Stimulated activated naive CD8-positive, alpha-beta T cell treated with anti-CD3 and anti-CD28 coated beads, Interleukin-15, Interleukin-2, amounts not matched to agents 100 ng/mL and 50 ng/mL, for 24 hours (primary cell): ENCODE measurements around the gene COL6A1.

Experiments used
- H3K27ac Mint-ChIP-seq: one replicate; pipeline ENCODE4 v1.8.0; 2021; ENCODE audit warnings: mild to moderate bottlenecking, mixed read lengths
- H3K27me3 Mint-ChIP-seq: one replicate; pipeline ENCODE4 v1.8.0; 2021; ENCODE audit warnings: mixed read lengths
- H3K36me3 Mint-ChIP-seq: one replicate; pipeline ENCODE4 v1.8.0; 2021; ENCODE audit warnings: low read depth, mixed read lengths
- H3K4me1 Mint-ChIP-seq: one replicate; pipeline ENCODE4 v1.8.0; 2021; ENCODE audit warnings: low read depth, mixed read lengths
- H3K4me3 Mint-ChIP-seq: one replicate; pipeline ENCODE4 v1.8.0; 2021; ENCODE audit warnings: mild to moderate bottlenecking, mixed read lengths
- H3K9me3 Mint-ChIP-seq: one replicate; pipeline ENCODE4 v1.8.0; 2021; ENCODE audit warnings: mixed read lengths

The COL6A1 gene

DNA sequence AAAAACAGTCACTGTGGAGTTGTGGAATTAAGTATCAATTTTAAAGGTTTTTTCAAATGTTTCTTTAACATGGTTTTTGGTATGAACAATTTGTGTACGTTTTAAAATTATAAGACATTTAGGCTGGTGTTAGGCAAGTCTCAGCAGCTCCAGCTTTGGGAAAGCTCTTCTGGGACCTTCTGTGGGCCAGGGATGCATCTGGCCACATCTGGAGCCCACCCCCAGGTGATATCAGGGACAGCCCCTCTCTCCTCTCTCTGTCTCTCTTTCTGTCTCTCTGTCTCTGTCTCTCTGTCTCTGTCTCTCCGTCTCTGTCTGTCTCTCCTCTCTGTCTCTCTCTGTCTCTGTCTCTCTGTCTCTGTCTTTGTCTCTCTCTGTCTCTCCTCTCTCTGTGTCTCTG lies 1.3 kb upstream of the COL6A1 start:
- Mint-ChIP-seq H3K27me3 (peaks cover 16% of the 10 kb centered on the region), H3K4me3 (no peak overlapping the region), H3K36me3 (peaks cover 3% of the 10 kb centered on the region), H3K27ac (no peak overlapping the region), H3K9me3 (no peaks in the 10 kb centered on the region), H3K4me1 (peaks cover 19% of the 10 kb centered on the region)

DNA sequence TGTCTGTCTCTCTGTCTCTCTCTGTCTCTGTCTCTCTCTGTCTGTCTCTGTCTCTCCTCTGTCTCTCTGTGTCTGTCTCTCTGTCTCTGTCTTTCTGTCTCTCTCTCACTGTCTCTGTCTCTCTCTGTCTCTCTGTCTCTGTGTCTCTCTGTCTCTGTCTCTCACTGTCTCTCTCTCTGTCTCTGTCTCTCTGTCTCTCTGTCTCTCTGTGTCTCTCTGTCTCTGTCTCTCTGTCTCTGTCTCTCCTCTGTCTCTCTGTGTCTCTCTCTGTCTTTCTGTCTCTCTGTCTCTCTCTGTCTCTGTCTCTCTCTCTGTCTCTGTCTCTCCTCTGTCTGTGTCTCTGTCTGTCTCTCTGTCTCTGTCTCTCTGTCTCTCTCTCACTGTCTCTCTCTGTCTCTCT lies 873 bp upstream of the COL6A1 start:
- Mint-ChIP-seq H3K9me3 (no peaks in the 10 kb centered on the region), H3K4me3 (no peak overlapping the region), H3K36me3 (peaks cover 5% of the 10 kb centered on the region), H3K27ac (no peak overlapping the region), H3K27me3 (peaks cover 11% of the 10 kb centered on the region), H3K4me1 (peaks cover 15% of the 10 kb centered on the region)

- Mint-ChIP-seq H3K4me3 (peak overlapping the region; percentile 55), H3K9me3 (no peaks in the 10 kb centered on the region), H3K4me1 (peaks cover 14% of the 10 kb centered on the region), H3K36me3 (peaks cover 5% of the 10 kb centered on the region), H3K27me3 (peaks cover 4% of the 10 kb centered on the region), H3K27ac (no peak overlapping the region)
Measured at GRCh38 chr21:45982092-45982757, 655 bp downstream of the COL6A1 start.

DNA sequence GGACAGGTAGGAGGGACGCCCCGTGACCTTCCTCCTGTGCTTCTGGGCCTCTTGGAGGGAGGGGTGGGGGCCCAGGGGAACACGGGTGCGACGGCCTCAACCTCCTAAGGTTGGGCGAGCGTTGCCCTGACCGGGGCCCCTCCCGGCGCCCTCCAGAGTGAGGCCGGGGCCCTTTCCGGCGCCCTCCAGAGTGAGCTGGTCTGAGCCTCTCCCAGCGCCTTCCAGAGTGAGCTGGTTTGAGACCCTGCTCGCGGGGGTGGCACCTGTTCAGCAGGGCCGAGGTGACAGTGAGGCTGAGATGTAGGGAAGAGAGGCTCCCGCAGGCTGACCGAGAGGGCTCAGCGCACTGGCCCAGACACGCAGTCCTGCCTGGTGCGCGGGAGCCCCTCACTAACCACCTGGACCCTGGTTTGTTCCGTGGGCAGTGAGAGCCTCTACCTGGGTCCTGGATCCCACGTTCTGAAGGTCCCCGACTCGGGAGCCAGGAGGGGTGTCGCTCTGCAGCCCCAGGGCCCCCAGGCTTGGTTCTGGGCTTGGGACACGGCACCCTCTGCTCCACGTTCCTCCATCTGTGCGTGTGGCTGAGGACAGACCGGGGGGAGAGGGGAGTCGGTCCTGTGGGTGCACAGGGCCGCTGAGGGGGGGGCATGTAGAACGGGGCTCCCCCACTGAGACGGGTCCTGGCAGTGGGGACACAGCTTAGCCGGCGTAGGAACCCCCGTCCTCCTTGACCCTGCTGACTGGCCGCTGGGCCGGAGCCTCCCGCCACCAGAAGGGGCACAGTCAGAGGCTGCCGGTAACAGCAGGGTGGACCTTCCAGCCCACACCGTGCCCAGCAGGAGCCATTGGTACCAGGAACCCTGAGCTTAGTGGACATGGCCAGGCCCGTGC lies 1.4 kb downstream of the COL6A1 start:
- H3K36me3 Mint-ChIP-seq: peaks cover 5% of the 10 kb centered on the region
- H3K27me3 Mint-ChIP-seq: peaks cover 4% of the 10 kb centered on the region
- H3K4me3 Mint-ChIP-seq: peak overlapping the region; percentile 55
- H3K4me1 Mint-ChIP-seq: peaks cover 14% of the 10 kb centered on the region
- no peak overlapping the region for H3K27ac Mint-ChIP-seq
- no peaks in the 10 kb centered on the region for H3K9me3 Mint-ChIP-seq

DNA sequence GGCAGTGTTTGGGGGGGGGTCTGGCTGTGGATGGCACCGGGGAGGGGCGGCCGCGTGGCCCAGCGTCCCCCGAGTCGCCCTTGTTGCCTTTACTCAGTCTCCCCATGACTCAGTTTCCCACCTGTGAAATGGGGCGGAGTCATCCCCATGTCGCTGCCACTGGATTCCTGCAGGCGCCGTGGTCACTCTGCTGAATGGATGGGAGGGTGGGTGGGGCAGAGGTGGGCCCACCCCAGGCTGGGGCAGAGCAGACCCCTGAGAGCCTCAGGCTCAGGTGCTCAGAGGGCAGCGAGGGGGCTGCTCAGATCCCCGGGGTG lies 2.0 kb downstream of the COL6A1 start:
- H3K4me3 Mint-ChIP-seq: no peak overlapping the region
- peaks cover 10% of the 10 kb centered on the region for H3K4me1 Mint-ChIP-seq
- H3K36me3 Mint-ChIP-seq: peaks cover 5% of the 10 kb centered on the region
- H3K27ac Mint-ChIP-seq: no peak overlapping the region
- no peaks in the 10 kb centered on the region for H3K9me3 Mint-ChIP-seq
- peaks cover 4% of the 10 kb centered on the region for H3K27me3 Mint-ChIP-seq

DNA sequence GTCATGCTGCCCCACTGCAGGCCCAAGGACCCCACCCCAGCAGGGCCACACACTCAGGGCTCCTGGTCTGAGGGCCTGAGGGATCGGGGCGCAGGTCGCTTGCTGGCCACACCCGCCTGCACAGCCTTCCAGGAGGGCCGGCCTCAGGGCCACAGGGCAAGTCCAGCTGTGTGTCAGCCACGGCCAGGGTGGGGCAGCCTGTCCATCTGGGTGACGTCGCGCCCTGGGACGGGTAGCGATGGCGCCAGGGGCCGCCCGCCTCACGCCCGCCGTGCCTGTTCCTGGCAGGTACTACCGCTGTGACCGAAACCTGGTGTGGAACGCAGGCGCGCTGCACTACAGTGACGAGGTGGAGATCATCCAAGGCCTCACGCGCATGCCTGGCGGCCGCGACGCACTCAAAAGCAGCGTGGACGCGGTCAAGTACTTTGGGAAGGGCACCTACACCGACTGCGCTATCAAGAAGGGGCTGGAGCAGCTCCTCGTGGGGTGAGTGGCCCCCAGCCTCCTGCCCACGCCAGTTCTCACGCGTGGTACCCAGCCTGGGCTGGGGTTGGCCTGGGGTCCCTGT lies 2.5 kb downstream of the COL6A1 start:
- Mint-ChIP-seq H3K36me3 (peaks cover 5% of the 10 kb centered on the region), H3K9me3 (no peaks in the 10 kb centered on the region), H3K27me3 (peaks cover 4% of the 10 kb centered on the region), H3K4me3 (no peak overlapping the region), H3K27ac (no peak overlapping the region), H3K4me1 (peaks cover 6% of the 10 kb centered on the region)

DNA sequence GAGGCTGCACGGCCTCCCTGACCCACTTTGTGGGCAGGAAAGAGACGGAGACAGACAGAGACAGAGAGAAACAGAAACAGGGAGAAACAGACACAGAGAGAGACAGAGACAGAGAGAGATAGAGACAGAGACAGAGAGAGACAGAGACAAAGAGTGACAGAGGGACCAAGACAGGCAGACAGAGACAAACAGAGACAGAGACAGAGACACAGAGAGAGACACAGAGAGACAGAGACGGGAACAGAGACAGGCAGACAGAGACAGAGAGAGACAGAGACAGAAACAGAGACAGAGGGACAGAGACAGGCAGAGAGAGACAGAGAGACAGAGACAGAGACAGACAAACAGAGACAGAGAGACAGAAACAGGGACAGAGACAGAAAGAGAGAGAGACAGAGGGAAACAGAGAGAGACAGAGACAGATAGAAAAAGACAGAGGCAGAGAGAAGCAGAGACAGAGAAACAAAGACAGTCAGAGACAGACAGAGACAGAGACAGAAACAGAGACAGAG lies 3.1 kb downstream of the COL6A1 start:
- no peak overlapping the region for H3K4me3 Mint-ChIP-seq
- H3K9me3 Mint-ChIP-seq: no peaks in the 10 kb centered on the region
- peaks cover under 1% of the 10 kb centered on the region for H3K4me1 Mint-ChIP-seq
- H3K27me3 Mint-ChIP-seq: peaks cover 2% of the 10 kb centered on the region
- H3K27ac Mint-ChIP-seq: no peak overlapping the region
- H3K36me3 Mint-ChIP-seq: peaks cover 5% of the 10 kb centered on the region

DNA sequence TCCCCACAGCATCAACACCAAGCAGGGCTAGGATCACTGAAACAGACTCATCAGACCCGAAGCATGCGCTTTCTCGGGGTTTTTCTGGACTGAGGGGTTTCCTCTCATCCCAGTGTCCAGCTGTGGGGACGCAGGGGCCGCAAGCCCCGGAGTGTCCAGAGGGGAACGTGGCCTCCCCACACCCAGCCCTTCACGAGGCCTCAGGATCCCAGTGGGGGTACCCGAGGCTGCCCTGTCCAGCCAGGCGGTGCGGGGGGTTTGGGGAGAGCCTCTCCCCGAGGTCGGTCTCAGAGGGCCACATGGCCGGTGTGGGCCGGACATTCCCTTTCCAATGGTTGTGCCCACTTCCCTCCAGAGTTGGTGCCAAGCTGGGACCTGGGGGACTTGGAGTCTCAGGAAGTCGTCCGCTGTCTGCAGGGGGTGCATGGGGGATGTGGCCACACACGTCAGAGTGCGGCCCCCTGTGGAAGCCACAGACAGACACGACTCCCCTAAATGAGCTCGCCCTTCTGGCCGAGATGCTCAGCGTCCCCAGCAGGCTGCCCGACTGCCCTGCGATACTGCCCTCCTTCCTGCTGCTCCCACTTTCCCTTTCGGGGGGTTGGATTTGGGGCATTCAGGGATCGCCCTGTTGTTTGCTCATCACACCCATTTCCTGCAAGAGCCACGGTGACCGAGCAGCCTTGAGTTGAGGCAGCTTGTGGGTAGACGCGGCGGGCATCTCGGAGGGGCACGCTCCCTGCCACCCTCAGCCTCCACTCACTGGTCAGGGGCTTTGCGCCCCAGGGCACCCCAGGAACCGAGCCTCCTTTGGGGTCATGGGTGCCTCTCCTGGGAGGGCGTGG lies 4.1 kb downstream of the COL6A1 start:
- H3K4me3 Mint-ChIP-seq: no peak overlapping the region
- H3K9me3 Mint-ChIP-seq: no peaks in the 10 kb centered on the region
- peaks cover 5% of the 10 kb centered on the region for H3K36me3 Mint-ChIP-seq
- no peak overlapping the region for H3K27ac Mint-ChIP-seq
- no peaks in the 10 kb centered on the region for H3K4me1 Mint-ChIP-seq
- H3K27me3 Mint-ChIP-seq: no peaks in the 10 kb centered on the region

- H3K27ac Mint-ChIP-seq: no peak overlapping the region
- H3K4me1 Mint-ChIP-seq: no peaks in the 10 kb centered on the region
- peaks cover 5% of the 10 kb centered on the region for H3K36me3 Mint-ChIP-seq
- H3K27me3 Mint-ChIP-seq: no peaks in the 10 kb centered on the region
- no peaks in the 10 kb centered on the region for H3K9me3 Mint-ChIP-seq
- H3K4me3 Mint-ChIP-seq: no peak overlapping the region
Measured at GRCh38 chr21:45986316-45987051, 4.9 kb downstream of the COL6A1 start.

GRCh38 chr21:45987121-45987711 lies 5.6 kb downstream of the COL6A1 start:
- Mint-ChIP-seq H3K27ac (no peak overlapping the region), H3K4me3 (no peak overlapping the region), H3K27me3 (no peaks in the 10 kb centered on the region), H3K4me1 (no peaks in the 10 kb centered on the region), H3K9me3 (no peaks in the 10 kb centered on the region), H3K36me3 (peaks cover 5% of the 10 kb centered on the region)

DNA sequence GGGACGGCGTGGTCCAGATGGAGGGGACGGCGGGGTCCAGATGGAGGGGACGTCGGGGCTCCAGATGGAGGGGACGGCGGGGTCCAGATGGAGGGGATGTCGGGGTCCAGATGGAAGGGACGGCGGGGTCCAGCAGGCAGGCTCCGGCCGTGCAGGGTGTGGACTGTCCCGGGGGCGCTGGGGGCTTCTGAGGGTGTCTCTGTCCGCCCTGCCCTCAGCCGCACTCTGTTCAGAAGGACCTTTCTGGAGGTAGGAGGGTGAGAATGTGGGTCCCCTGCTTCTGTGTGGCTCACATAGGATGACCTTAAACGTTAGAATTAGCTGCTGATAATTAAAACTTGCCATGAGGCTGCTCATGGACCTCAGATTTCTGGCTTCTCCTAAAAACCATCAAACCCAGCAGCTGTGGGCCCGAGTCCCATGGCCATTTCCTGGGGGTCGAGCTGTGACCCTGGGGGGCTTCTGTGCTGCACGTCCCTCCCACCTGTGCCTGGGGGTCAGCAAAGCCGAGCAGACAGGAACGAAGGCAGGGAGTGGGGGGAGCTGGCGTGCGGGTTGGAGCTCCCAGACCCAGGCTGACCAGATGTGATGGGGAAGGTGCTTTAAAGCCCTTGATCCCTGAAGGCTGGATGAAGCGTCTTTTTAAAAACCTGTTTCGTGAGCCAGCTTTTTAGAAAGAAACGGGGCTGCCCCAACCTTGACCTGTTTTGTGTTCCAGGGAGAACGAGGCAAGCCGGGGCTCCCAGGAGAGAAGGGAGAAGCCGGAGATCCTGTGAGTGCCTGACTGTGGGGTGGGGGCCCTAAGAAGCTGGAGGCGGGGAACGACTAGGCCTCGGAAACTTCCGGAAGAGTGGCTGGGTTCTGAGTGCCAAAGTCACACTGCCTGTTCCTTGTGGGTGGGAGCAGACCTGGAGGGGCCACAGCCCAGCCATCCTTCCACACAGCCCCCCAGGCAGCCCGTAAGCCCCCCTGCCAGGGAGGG lies 7.1 kb downstream of the COL6A1 start:
- Mint-ChIP-seq H3K27ac (no peak overlapping the region), H3K4me1 (no peaks in the 10 kb centered on the region), H3K9me3 (no peaks in the 10 kb centered on the region), H3K36me3 (peaks cover 5% of the 10 kb centered on the region), H3K4me3 (no peak overlapping the region), H3K27me3 (no peaks in the 10 kb centered on the region)

DNA sequence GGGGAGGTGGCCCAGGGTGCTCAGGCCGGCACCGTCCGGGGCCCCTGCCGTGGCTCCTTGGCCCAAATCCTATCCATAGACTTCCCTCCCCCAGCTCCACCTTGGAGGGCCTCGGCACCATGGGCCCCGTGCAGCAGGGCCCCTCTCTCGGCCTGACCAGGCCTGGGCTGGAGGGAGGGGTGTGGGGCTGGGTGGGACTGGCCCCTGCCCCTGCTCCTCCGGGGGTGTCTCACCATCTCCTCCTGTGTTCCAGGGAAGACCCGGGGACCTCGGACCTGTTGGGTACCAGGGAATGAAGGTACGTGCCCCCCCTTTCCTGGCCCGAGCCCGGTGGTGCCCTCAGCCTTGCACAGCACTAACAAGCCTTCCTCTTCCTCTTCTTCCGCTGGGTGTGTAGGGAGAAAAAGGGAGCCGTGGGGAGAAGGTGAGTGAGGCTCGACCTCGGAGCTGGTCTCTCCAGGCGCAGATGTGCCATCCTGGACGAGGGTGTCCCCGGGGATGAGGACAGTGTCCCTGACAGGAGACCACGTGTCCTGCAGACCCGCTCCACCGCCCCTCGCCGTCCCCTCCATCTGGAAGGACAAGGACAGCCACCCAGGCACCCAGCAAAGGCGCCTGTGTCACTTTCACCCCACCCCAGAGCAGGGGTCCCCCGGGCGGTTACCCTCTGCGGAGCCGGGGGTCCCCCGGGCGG lies 7.9 kb downstream of the COL6A1 start:
- no peaks in the 10 kb centered on the region for H3K27me3 Mint-ChIP-seq

More for the DNA sequence above, 7.9 kb downstream of the COL6A1 start:
- Mint-ChIP-seq H3K27ac (no peak overlapping the region), H3K36me3 (peaks cover 5% of the 10 kb centered on the region), H3K4me3 (no peak overlapping the region), H3K4me1 (no peaks in the 10 kb centered on the region), H3K9me3 (no peaks in the 10 kb centered on the region)
